SK-N-MC (cell line): ENCODE data around the gene HINT2.

Experiments
- EZH2 ChIP-seq: fragments of 200-600 bp; sonication (generic); IDR thresholded peaks from one replicate; pipeline ENCODE4 v1.6.1; 2017; ENCODE audit warnings: antibody characterized with exemption
- FOXP2 ChIP-seq: optimal IDR thresholded peaks from 2 replicates; pipeline ENCODE3; 2011; ENCODE audit warnings: mild to moderate bottlenecking, moderate library complexity; ENCODE audit not compliant: insufficient read depth; ENCODE audit errors: extremely low read length, control extremely low read depth
- POLR2AphosphoS5 ChIP-seq: IDR thresholded peaks from 2 replicates; pipeline ENCODE4 v1.6.1; 2012; ENCODE audit warnings: mild to moderate bottlenecking, low read depth, low read length, borderline replicate concordance

GRCh38 chr9:35820076-35820475 is 5.2 kb upstream of the HINT2 start:
- TF ChIP-seq EZH2 (no peak), POLR2AphosphoS5 (no peak), FOXP2 (no peak)
